OCI-LY3 (cell line): ENCODE data around the gene MAP3K9.

Experiments used
- H2AFZ ChIP-seq: fragments of 200-600, 300-600 bp; shearing (Covaris generic); 2 replicates; pipeline ENCODE4 v1.6.0; 2014; ENCODE audit warnings: antibody characterized with exemption, low read depth, low read length
- H3K27ac ChIP-seq: fragments of 200-600, 300-600 bp; sonication (generic); 2 replicates; pipeline ENCODE4 v1.5.1; 2014; ENCODE audit warnings: mild to moderate bottlenecking, low read length, moderate library complexity, mixed read lengths
- H3K27me3 ChIP-seq: fragments of 200-600, 300-600 bp; sonication (generic); 2 replicates; pipeline ENCODE4 v1.6.1; 2014; ENCODE audit warnings: low read depth, low read length, mixed read lengths
- H3K36me3 ChIP-seq: fragments of 200-600, 300-600 bp; sonication (generic); replicated peaks from 2 replicates; pipeline ENCODE3; 2014; ENCODE audit warnings: low read depth, low read length, mixed read lengths
- H3K4me1 ChIP-seq: fragments of 300-600, 200-600 bp; sonication (generic); 2 replicates; pipeline ENCODE4 v1.6.1; 2014; ENCODE audit warnings: low read length, mixed read lengths
- H3K4me2 ChIP-seq: fragments of 200-600, 300-600 bp; sonication (generic); 2 replicates; pipeline ENCODE4 v1.6.1; 2014; ENCODE audit warnings: low read length, mixed read lengths
- H3K4me3 ChIP-seq: fragments of 300-600, 200-600 bp; sonication (generic); 2 replicates; pipeline ENCODE4 v1.5.1; 2014; ENCODE audit warnings: antibody characterized with exemption, mild to moderate bottlenecking, low read length, moderate library complexity
- H3K79me2 ChIP-seq: fragments of 300-600, 200-600 bp; shearing (Covaris generic); 2 replicates; pipeline ENCODE4 v1.6.1; 2014; ENCODE audit warnings: mild to moderate bottlenecking, low read length, mixed read lengths
- H3K9ac ChIP-seq: fragments of 300-600, 200-600 bp; shearing (Covaris generic); 2 replicates; pipeline ENCODE4 v1.6.0; 2014; ENCODE audit warnings: mild to moderate bottlenecking, low read length, moderate library complexity
- H3K9me3 ChIP-seq: fragments of 200-600, 300-600 bp; shearing (Covaris generic); 2 replicates; pipeline ENCODE4 v1.6.1; 2014; ENCODE audit warnings: low read length, mixed read lengths; ENCODE audit not compliant: insufficient read depth
- H4K20me1 ChIP-seq: fragments of 200-600, 300-600 bp; sonication (generic); 2 replicates; pipeline ENCODE4 v1.6.1; 2016; ENCODE audit warnings: low read length, mixed read lengths; ENCODE audit not compliant: insufficient read depth
- CTCF ChIP-seq: fragments of 200-600, 300-600 bp; sonication (generic); IDR thresholded peaks from 2 replicates; pipeline ENCODE4 v1.5.1; 2014; ENCODE audit warnings: antibody characterized with exemption, low read length, low read depth
- EZH2phosphoT487 ChIP-seq: fragments of 200-600 bp; shearing (Covaris generic); IDR thresholded peaks from 2 replicates; pipeline ENCODE4 v1.6.1; 2018; ENCODE audit warnings: antibody characterized with exemption, mixed run types, low read depth

MAP3K9 gene

GRCh38 chr14:70832561-70833305 lies 23.4 kb upstream of the MAP3K9 start:
- Histone ChIP-seq H3K79me2 (no peaks in the 10 kb centered on the region), H3K27ac (no peak overlapping the region), H3K9me3 (peaks cover 4% of the 10 kb centered on the region; the same call in 1 of the 2 replicates), H4K20me1 (no peaks in the 10 kb centered on the region), H3K27me3 (no peaks in the 10 kb centered on the region), H3K4me3 (no peak overlapping the region), H3K36me3 (no peaks in the 10 kb centered on the region), H2AFZ (no peak overlapping the region), H3K9ac (no peak overlapping the region), H3K4me1 (no peaks in the 10 kb centered on the region), H3K4me2 (no peak overlapping the region)
- TF ChIP-seq EZH2phosphoT487 (no peak), CTCF (no peak)

- H3K79me2 ChIP-seq = no peaks in the 10 kb centered on the region
- no peaks in the 10 kb centered on the region for H3K27me3 ChIP-seq
- peaks cover 4% of the 10 kb centered on the region; the same call in 1 of the 2 replicates for H3K9me3 ChIP-seq
- H3K9ac ChIP-seq = no peak overlapping the region
- no peaks in the 10 kb centered on the region for H3K4me1 ChIP-seq
- no peaks in the 10 kb centered on the region for H4K20me1 ChIP-seq
- H3K4me3 ChIP-seq = no peak overlapping the region
- H3K4me2 ChIP-seq = no peak overlapping the region
- no peaks in the 10 kb centered on the region for H3K36me3 ChIP-seq
- TF ChIP-seq EZH2phosphoT487 (no peak), CTCF (no peak)
- H2AFZ ChIP-seq = no peak overlapping the region
- no peak overlapping the region for H3K27ac ChIP-seq
Measured at GRCh38 chr14:70830998-70831781, 21.9 kb upstream of the MAP3K9 start.

GRCh38 chr14:70828188-70828587 lies 18.9 kb upstream of the MAP3K9 start:
- Histone ChIP-seq H3K4me3 (no peak overlapping the region), H3K36me3 (no peaks in the 10 kb centered on the region), H3K27me3 (peaks cover 14% of the 10 kb centered on the region), H3K27ac (no peak overlapping the region), H3K4me2 (no peak overlapping the region), H3K9me3 (no peaks in the 10 kb centered on the region), H2AFZ (no peak overlapping the region), H3K4me1 (no peaks in the 10 kb centered on the region), H3K9ac (no peak overlapping the region), H3K79me2 (no peaks in the 10 kb centered on the region), H4K20me1 (no peaks in the 10 kb centered on the region)
- TF ChIP-seq CTCF = no peak
- no peak for TF ChIP-seq EZH2phosphoT487

- no peaks in the 10 kb centered on the region for H3K36me3 ChIP-seq
- H3K4me1 ChIP-seq = 0 out of 2 replicates have a peak, but pooled peaks cover 2% of the 10 kb centered on the region
- H3K9me3 ChIP-seq = no peaks in the 10 kb centered on the region
- no peak overlapping the region for H3K9ac ChIP-seq
- TF ChIP-seq CTCF (no peak), EZH2phosphoT487 (no peak)
- H3K27me3 ChIP-seq = peaks cover 18% of the 10 kb centered on the region
- H3K79me2 ChIP-seq = no peaks in the 10 kb centered on the region
- H2AFZ ChIP-seq = no peak overlapping the region
- no peak overlapping the region for H3K27ac ChIP-seq
- H3K4me3 ChIP-seq = no peak overlapping the region
- no peak overlapping the region for H3K4me2 ChIP-seq
- no peaks in the 10 kb centered on the region for H4K20me1 ChIP-seq
Measured at GRCh38 chr14:70827752-70828151, 18.4 kb upstream of the MAP3K9 start.
